BLaER1 treated with 17β-estradiol and CSF1 and Interleukin-3, amounts not matched to agents 10 nM and 100 nM (cell line): ENCODE measurements around the gene SEMA6B.

Source experiments
- H3K27ac ChIP-seq, 11 experiments: shearing (Covaris generic); formaldehyde crosslinking; 2 replicates each; pipeline ENCODE4 v1.8.1; 2022
- H3K27me3 ChIP-seq, 11 experiments: shearing (Covaris generic); formaldehyde crosslinking; 2 replicates each; pipeline ENCODE4 v1.8.1; 2022
- H3K36me3 ChIP-seq, 11 experiments: shearing (Covaris generic); formaldehyde crosslinking; 2 replicates each; pipeline ENCODE4 v1.8.1; 2022
- H3K4me1 ChIP-seq, 10 experiments: shearing (Covaris generic); formaldehyde crosslinking; 2 replicates each; pipeline ENCODE4 v1.8.1; 2022
- H3K4me2 ChIP-seq, 11 experiments: shearing (Covaris generic); formaldehyde crosslinking; 2 replicates each; pipeline ENCODE4 v1.8.1; 2022
- H3K4me3 ChIP-seq, 10 experiments: shearing (Covaris generic); formaldehyde crosslinking; 2 replicates each; pipeline ENCODE4 v1.8.1; 2022
- H3K9ac ChIP-seq, 11 experiments: shearing (Covaris generic); formaldehyde crosslinking; 2 replicates each; pipeline ENCODE4 v1.8.1; 2022
- H3K9me3 ChIP-seq, 11 experiments: shearing (Covaris generic); formaldehyde crosslinking; replicated peaks in 1 of 11; 2 replicates each; pipeline ENCODE4 v1.8.1; 2022
- H4K20me1 ChIP-seq, 11 experiments: shearing (Covaris generic); formaldehyde crosslinking; 2 replicates each; pipeline ENCODE4 v1.8.1; 2022
- Cebpa-rat ChIP-seq, 11 experiments: shearing (Covaris generic); IDR thresholded peaks; 2 replicates each; pipeline ENCODE4 v1.8.1; 2022

Gene SEMA6B

DNA sequence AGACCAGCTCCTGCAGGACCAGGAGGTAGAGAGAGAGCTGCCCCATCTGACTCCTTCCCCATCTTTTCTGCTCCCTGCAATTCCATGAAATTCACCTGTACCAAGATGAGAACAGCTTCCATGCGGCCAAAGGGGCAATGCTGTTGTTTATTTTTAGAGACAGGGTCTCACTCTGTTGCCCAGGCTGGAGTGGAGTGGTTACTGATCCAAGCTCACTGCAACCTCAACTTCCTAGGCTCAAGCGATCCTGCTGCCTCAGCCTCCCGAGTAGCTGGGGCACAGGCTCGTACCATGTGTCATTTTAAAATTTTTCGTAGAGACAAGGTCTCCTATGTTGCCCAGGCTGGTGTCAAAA lies 37.6 kb downstream of the SEMA6B start:
- peak overlapping the region in 2 of 11 experiments; percentile 2 to 39; a peak in 2 of 22 replicates for H3K9ac ChIP-seq
- no peak overlapping the region for H3K27ac ChIP-seq
- peak overlapping the region in 8 of 11 experiments; percentile 6 to 47 (median 20); a peak in 10 of 22 replicates for H3K4me2 ChIP-seq
- no peak for TF ChIP-seq Cebpa-rat (IDR thresholded peaks at IDR 0.05)
- H3K9me3 ChIP-seq: no peaks in the 10 kb centered on the region
- no peaks in the 10 kb centered on the region for H3K27me3 ChIP-seq
- no peaks in the 10 kb centered on the region; a peak in 1 of 22 replicates for H4K20me1 ChIP-seq
- no peaks in the 10 kb centered on the region for H3K36me3 ChIP-seq
- H3K4me3 ChIP-seq: no peak overlapping the region
- peaks cover 0 to 37% (median 18%) of the 10 kb centered on the region in 10 experiments; a peak in 17 of 20 replicates for H3K4me1 ChIP-seq

DNA sequence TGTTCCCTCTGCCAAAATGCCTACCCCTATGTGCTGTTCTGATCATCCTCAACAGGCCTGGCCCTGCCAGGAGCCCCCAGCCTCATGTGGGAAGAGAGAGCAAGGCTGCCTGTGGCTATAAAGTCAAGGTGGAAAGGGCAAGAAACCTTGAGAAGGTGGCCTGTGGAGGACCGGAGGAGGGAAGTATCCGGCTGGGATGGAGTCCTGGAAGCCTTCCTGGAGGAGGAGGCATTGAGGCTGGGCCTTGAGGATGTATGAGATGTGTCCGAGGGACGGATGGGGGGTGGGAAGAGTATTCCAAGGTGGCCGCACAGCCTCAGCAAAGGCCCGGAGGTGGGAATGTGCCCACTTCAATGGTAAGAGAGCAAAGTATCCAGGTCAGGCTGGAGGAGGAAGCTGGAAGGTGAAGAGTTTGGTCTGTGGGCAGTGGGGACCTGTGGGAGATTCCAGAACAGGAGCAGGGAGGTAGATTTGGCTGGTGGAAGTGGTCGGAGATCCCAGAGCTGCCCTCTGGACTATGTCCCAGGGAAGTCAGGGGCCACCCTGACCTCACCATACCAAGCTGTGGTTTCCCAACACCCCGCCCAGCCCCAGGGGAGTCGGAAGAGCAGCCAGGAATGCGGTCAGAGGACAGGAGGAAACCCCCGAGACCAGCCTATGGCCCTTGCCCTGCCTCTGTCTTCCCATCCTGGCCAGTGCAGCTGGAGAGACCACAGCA lies 38.2 kb downstream of the SEMA6B start:
- Histone ChIP-seq H3K4me2 (peak overlapping the region in 9 of 11 experiments; percentile 5 to 47 (median 18); a peak in 12 of 22 replicates), H4K20me1 (no peaks in the 10 kb centered on the region; a peak in 1 of 22 replicates), H3K36me3 (no peaks in the 10 kb centered on the region), H3K4me1 (peaks cover 0 to 40% (median 23%) of the 10 kb centered on the region in 10 experiments; a peak in 17 of 20 replicates), H3K9me3 (no peaks in the 10 kb centered on the region), H3K4me3 (no peak overlapping the region), H3K9ac (peak overlapping the region in 2 of 11 experiments; percentile 2 to 39; a peak in 2 of 22 replicates), H3K27ac (no peak overlapping the region), H3K27me3 (no peaks in the 10 kb centered on the region)
- no peak for TF ChIP-seq Cebpa-rat (IDR thresholded peaks at IDR 0.05)

DNA sequence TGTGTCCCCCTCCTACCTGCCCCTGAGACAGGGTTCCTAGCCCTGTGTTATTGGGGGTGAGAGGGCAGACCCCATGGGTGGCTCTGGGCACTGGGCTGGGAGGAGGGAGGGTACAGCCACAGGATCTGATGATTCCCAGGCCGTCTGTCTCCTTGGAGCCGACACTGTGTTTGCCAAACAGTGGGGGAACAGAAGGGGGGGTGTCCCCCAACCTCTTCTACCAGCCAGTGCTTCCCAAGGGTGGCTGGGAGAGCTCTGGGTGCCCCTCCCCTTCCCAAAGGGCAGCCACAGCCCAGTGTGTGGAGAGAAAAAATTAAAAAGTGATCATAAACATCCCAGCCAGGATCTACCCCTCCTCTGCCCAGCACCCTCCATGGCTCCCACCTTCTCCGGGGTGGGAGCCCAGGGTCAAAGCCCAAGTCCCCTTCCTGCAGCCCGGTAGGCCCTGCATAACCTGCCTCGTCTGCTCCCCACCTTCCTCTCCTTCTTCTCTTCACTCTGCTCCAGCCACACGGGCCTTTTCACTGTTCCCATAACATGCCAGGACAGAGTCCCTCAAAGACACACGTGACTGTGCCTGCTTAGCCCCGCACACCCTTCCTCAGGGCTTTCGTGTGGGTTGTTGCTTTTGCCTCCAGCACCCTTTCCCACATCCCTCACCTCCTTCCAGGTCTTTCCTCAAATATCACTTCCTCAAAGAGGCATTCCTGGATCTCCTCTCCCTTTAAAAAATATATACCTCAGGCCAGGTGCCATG lies 39.8 kb downstream of the SEMA6B start:
- Histone ChIP-seq H3K4me1 (peaks cover 0 to 40% (median 24%) of the 10 kb centered on the region in 10 experiments; a peak in 17 of 20 replicates), H4K20me1 (no peaks in the 10 kb centered on the region; a peak in 1 of 22 replicates), H3K9me3 (no peaks in the 10 kb centered on the region), H3K4me3 (no peak overlapping the region), H3K27me3 (no peaks in the 10 kb centered on the region), H3K27ac (no peak overlapping the region), H3K4me2 (no peak overlapping the region), H3K36me3 (no peaks in the 10 kb centered on the region), H3K9ac (0 out of 22 replicates have a peak overlapping the region, but pooled peaks of 1 of the 11 experiments have one; percentile 19)
- TF ChIP-seq Cebpa-rat (IDR thresholded peaks at IDR 0.05): no peak

DNA sequence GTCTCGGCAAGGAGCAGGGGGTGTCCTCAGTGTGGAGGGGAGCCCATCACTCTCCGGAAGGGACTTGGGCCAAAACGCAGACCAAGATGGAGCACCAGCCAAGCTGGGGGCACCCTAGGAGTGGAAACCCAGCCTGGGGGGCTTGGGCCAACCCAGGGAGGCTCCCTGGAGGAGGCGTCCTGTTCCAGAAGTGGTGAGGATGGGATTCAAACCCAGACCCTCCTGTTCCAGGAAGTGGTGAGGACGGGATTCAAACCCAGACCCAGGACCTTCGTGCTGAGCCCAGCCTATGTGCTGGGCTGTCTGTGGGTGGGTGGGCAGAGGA lies 40.4 kb downstream of the SEMA6B start:
- Histone ChIP-seq H3K9ac (0 out of 22 replicates have a peak overlapping the region, but pooled peaks of 1 of the 11 experiments have one; percentile 19), H3K27me3 (no peaks in the 10 kb centered on the region), H3K27ac (no peak overlapping the region), H3K4me1 (peaks cover 0 to 40% (median 24%) of the 10 kb centered on the region in 10 experiments; a peak in 17 of 20 replicates), H3K9me3 (no peaks in the 10 kb centered on the region), H3K4me2 (no peak overlapping the region), H3K36me3 (no peaks in the 10 kb centered on the region), H3K4me3 (no peak overlapping the region), H4K20me1 (no peaks in the 10 kb centered on the region; a peak in 1 of 22 replicates)
- no peak for TF ChIP-seq Cebpa-rat (IDR thresholded peaks at IDR 0.05)

- Histone ChIP-seq H3K4me3 (no peak within 1 kb of the TSS), H3K4me2 (peak within 1 kb of the TSS in 5 of 11 experiments; percentile 32 to 52 (median 49); a peak in 7 of 22 replicates), H3K9me3 (no peaks in the 10 kb centered on the region), H3K9ac (peak within 1 kb of the TSS in 4 of 11 experiments; percentile 8 to 51 (median 34); a peak in 3 of 22 replicates), H3K4me1 (peaks cover 0 to 40% (median 24%) of the 10 kb centered on the region in 10 experiments; a peak in 17 of 20 replicates), H4K20me1 (no peaks in the 10 kb centered on the region; a peak in 2 of 22 replicates), H3K27me3 (no peaks in the 10 kb centered on the region), H3K27ac (peak within 1 kb of the TSS in 1 of 11 experiments; percentile 10; a peak in 1 of 22 replicates), H3K36me3 (no peaks in the 10 kb centered on the region)
- TF ChIP-seq Cebpa-rat (IDR thresholded peaks at IDR 0.05): no peak
Measured at GRCh38 chr19:4518345-4519171, 40.9 kb downstream of the SEMA6B start, which contains the start of gene PLIN4. PLIN4 (minus strand) TSS chr19:4518486; CDS start chr19:4518272, 214 bp downstream.

- no peaks in the 10 kb centered on the region for H3K36me3 ChIP-seq
- H4K20me1 ChIP-seq: no peaks in the 10 kb centered on the region; a peak in 2 of 22 replicates
- H3K9ac ChIP-seq: peak overlapping the region in 3 of 11 experiments; percentile 8 to 51 (median 35); a peak in 2 of 22 replicates
- H3K27me3 ChIP-seq: no peaks in the 10 kb centered on the region
- H3K9me3 ChIP-seq: no peaks in the 10 kb centered on the region
- no peak for TF ChIP-seq Cebpa-rat (IDR thresholded peaks at IDR 0.05)
- no peak overlapping the region for H3K4me3 ChIP-seq
- no peak overlapping the region; a peak in 1 of 22 replicates for H3K27ac ChIP-seq
- H3K4me1 ChIP-seq: peaks cover 0 to 40% (median 24%) of the 10 kb centered on the region in 10 experiments; a peak in 17 of 20 replicates
- H3K4me2 ChIP-seq: peak overlapping the region in 5 of 11 experiments; percentile 32 to 52 (median 49); a peak in 7 of 22 replicates
Measured at GRCh38 chr19:4517451-4518057, 41.9 kb downstream of the SEMA6B start.

- H3K4me3 ChIP-seq: no peak overlapping the region
- peak overlapping the region in 5 of 11 experiments; percentile 8 to 59 (median 46); a peak in 7 of 22 replicates for H3K9ac ChIP-seq
- no peak for TF ChIP-seq Cebpa-rat (IDR thresholded peaks at IDR 0.05)
- H3K4me2 ChIP-seq: peak overlapping the region in 5 of 11 experiments; percentile 32 to 52 (median 49); a peak in 9 of 22 replicates
- no peaks in the 10 kb centered on the region; a peak in 2 of 22 replicates for H4K20me1 ChIP-seq
- H3K27me3 ChIP-seq: no peaks in the 10 kb centered on the region
- no peaks in the 10 kb centered on the region for H3K36me3 ChIP-seq
- H3K27ac ChIP-seq: no peak overlapping the region; a peak in 2 of 22 replicates
- peaks cover 0 to 36% (median 19%) of the 10 kb centered on the region in 10 experiments; a peak in 17 of 20 replicates for H3K4me1 ChIP-seq
- H3K9me3 ChIP-seq: no peaks in the 10 kb centered on the region
Measured at GRCh38 chr19:4516939-4517300, 42.6 kb downstream of the SEMA6B start.
